NCI-H1105 treated with DMSO at 0.1 percent for 48 hours (cell line): ENCODE measurements around the gene GUCY2D.
"Not testable (repeated sequence)": the region's sequence is repeated elsewhere in the genome, so short reads cannot be mapped to it uniquely, and the experiment has no call there.

Source experiments
- DNase-seq: peaks from one replicate; lab custom pipeline; 2025; lab: John Stamatoyannopoulos, UW

GUCY2D gene

GRCh38 chr17:8044819-8045810 lies 42.7 kb downstream of the GUCY2D start:
- no peak for DNase-seq

- no peak for DNase-seq
Measured at GRCh38 chr17:8046306-8046928, 44.0 kb downstream of the GUCY2D start.

- DNase-seq, result no peak
Measured at GRCh38 chr17:8046929-8047768, 44.7 kb downstream of the GUCY2D start.

- DNase-seq, result no peak
Measured at GRCh38 chr17:8047769-8048110, 45.3 kb downstream of the GUCY2D start.

- DNase-seq, result no peak
Measured at GRCh38 chr17:8048236-8048635, 45.8 kb downstream of the GUCY2D start.

GRCh38 chr17:8048736-8049135 lies 46.3 kb downstream of the GUCY2D start:
- DNase-seq, result no peak

GRCh38 chr17:8051831-8052230 lies 49.4 kb downstream of the GUCY2D start:
- DNase-seq, result no peak

- DNase-seq, result no peak
Measured at GRCh38 chr17:8052256-8053252, 50.1 kb downstream of the GUCY2D start.

- DNase-seq, result no peak
Measured at GRCh38 chr17:8053600-8053999, 51.2 kb downstream of the GUCY2D start.

GRCh38 chr17:8055851-8056231 lies 53.4 kb downstream of the GUCY2D start:
- DNase-seq, result no peak

- no peak for DNase-seq
Measured at GRCh38 chr17:8056232-8056975, 54.0 kb downstream of the GUCY2D start.

- no peak for DNase-seq
Measured at GRCh38 chr17:8056976-8057625, 54.7 kb downstream of the GUCY2D start.

GRCh38 chr17:8057691-8058114 lies 55.3 kb downstream of the GUCY2D start:
- peak; percentile 96 for DNase-seq

GRCh38 chr17:8059131-8059530 lies 56.7 kb downstream of the GUCY2D start:
- no peak for DNase-seq

GRCh38 chr17:8060274-8060673 lies 57.9 kb downstream of the GUCY2D start:
- peak; percentile 84 for DNase-seq

- not testable (repeated sequence) for DNase-seq
Measured at GRCh38 chr17:8061851-8062250, 59.4 kb downstream of the GUCY2D start.

- DNase-seq, result no peak
Measured at GRCh38 chr17:8062435-8062806, 60.0 kb downstream of the GUCY2D start.

GRCh38 chr17:8062807-8063483 lies 60.5 kb downstream of the GUCY2D start:
- peak; percentile 89 for DNase-seq

- no peak for DNase-seq
Measured at GRCh38 chr17:8063761-8064534, 61.5 kb downstream of the GUCY2D start.
